ENCODE data around the gene AGA. TPM values are rescaled to one million over a fixed set of nuclear protein-coding genes. Genes with fewer than 3 reads are reported as not detected.

AGA gene
- total RNA-seq, 2 donors from 2014 or later = 21.8 to 34.1 TPM

DNA sequence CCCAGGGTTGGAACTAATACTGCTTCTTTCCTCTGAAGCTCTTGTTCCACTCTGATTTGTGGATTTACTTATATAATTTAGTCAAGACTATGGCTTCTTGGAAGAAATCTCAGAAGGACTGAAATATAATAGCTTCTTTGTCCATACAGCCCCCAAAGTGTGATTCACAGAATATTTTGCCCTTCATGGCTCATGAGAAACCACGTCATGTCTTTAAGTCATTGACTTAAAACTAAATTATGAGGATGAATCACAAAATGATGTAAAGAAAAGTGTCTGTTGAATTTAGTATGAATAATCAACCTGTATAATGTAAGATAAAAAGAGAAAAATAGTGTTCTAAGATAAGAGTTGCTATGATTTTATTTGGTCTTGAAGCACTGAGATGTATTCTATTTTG lies 43.3 kb upstream of the AGA start:
- TF ChIP-seq, protein P1, sequence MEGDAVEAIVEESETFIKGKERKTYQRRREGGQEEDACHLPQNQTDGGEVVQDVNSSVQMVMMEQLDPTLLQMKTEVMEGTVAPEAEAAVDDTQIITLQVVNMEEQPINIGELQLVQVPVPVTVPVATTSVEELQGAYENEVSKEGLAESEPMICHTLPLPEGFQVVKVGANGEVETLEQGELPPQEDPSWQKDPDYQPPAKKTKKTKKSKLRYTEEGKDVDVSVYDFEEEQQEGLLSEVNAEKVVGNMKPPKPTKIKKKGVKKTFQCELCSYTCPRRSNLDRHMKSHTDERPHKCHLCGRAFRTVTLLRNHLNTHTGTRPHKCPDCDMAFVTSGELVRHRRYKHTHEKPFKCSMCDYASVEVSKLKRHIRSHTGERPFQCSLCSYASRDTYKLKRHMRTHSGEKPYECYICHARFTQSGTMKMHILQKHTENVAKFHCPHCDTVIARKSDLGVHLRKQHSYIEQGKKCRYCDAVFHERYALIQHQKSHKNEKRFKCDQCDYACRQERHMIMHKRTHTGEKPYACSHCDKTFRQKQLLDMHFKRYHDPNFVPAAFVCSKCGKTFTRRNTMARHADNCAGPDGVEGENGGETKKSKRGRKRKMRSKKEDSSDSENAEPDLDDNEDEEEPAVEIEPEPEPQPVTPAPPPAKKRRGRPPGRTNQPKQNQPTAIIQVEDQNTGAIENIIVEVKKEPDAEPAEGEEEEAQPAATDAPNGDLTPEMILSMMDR (IDR thresholded peaks at IDR 0.05) = no peak
- Histone ChIP-seq H3K36me3 (no peaks in the 10 kb centered on the region), H3K27me3 (replicated peaks; ENCODE audit: insufficient read depth) (no peaks in the 10 kb centered on the region), H3K4me1 (ENCODE audit: control insufficient read depth in 1 of 2, low read depth in 2 of 2) (no peaks in the 10 kb centered on the region), H3K27ac (no peak overlapping the region), H3K4me3 (no peak overlapping the region), H3K9me3 (no peaks in the 10 kb centered on the region)
- no peak for DNase-seq (ENCODE audit: low spot score)
- ATAC-seq (ENCODE audit: insufficient number of reproducible peaks, low FRiP score, low read depth) = no peak

DNA sequence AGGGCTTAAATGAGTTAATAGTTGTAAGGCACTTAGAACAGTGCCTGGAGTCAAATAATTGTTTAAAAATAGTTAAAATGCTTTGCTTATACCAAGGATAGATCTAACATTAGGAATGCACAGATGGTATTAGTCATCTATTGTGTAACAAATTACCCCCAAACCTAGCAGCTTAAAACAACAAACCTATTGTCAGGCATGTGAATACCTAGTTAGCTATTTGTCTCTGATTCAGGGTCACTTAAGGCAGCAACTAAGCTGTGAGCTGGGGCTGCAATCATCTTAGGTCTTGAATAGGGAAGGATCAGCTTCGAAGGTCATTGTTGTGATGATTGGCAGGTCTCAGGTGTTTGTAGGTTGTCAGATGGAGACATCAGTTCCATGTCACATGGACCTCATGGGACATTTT lies 42.4 kb upstream of the AGA start:
- Histone ChIP-seq H3K4me3 (no peak overlapping the region), H3K27me3 (replicated peaks; ENCODE audit: insufficient read depth) (no peaks in the 10 kb centered on the region), H3K9me3 (no peaks in the 10 kb centered on the region), H3K36me3 (no peaks in the 10 kb centered on the region), H3K4me1 (ENCODE audit: control insufficient read depth in 1 of 2, low read depth in 2 of 2) (no peaks in the 10 kb centered on the region), H3K27ac (no peak overlapping the region)
- DNase-seq (ENCODE audit: low spot score) = no peak
- TF ChIP-seq, protein P1 (IDR thresholded peaks at IDR 0.05) = no peak
- no peak for ATAC-seq (ENCODE audit: insufficient number of reproducible peaks, low FRiP score, low read depth)

DNA sequence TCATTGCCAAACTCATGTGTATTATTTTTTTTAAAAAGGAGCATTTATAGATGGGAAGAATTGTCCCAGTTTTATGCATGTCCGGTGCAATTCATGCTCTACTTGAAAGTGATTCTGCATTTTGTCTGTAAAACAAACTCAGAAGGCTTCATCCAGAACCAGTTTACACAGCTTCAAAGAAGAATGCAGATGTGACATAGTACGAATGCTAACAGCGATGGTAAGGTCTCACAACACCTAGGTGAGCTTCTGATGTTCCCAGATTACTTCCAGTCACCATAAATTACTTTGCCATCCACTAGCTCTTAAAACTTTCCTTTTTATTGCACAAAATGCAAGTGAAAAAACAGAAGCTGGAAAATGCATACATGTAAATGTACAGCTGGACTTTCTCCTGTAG lies 41.5 kb upstream of the AGA start:
- TF ChIP-seq, protein P1 (IDR thresholded peaks at IDR 0.05) = no peak
- Histone ChIP-seq H3K4me1 (ENCODE audit: control insufficient read depth in 1 of 2, low read depth in 2 of 2) (no peaks in the 10 kb centered on the region), H3K9me3 (no peaks in the 10 kb centered on the region), H3K4me3 (no peak overlapping the region), H3K36me3 (no peaks in the 10 kb centered on the region), H3K27ac (no peak overlapping the region), H3K27me3 (replicated peaks; ENCODE audit: insufficient read depth) (no peaks in the 10 kb centered on the region)
- DNase-seq (ENCODE audit: low spot score) (no peak), ATAC-seq (ENCODE audit: insufficient number of reproducible peaks, low FRiP score, low read depth) (no peak)

DNA sequence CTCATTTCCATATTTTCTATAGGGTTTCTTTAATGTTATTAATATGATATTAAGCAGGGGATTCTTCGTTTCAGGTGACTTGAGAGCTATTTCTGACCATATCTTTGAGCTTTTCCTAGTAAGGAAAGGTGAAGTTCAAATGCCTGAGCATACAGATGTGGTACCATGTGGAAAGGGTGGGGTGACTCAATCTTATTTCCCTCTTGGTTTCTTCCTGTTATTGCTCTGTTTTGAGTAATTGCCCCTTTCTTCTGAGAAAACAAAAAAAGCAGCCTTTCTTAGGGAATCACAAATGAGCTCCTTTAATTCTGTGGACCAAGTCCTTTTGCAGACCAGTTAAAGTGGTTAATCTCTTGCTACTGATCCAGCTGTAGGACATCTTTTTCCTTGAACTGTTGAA lies 41.0 kb upstream of the AGA start:
- Histone ChIP-seq H3K27ac (no peak overlapping the region), H3K27me3 (replicated peaks; ENCODE audit: insufficient read depth) (no peaks in the 10 kb centered on the region), H3K4me3 (no peak overlapping the region), H3K36me3 (no peaks in the 10 kb centered on the region), H3K4me1 (ENCODE audit: control insufficient read depth in 1 of 2, low read depth in 2 of 2) (no peaks in the 10 kb centered on the region), H3K9me3 (no peaks in the 10 kb centered on the region)
- DNase-seq (ENCODE audit: low spot score) = no peak
- no peak for ATAC-seq (ENCODE audit: insufficient number of reproducible peaks, low FRiP score, low read depth)
- TF ChIP-seq, protein P1 (IDR thresholded peaks at IDR 0.05) = no peak

DNA sequence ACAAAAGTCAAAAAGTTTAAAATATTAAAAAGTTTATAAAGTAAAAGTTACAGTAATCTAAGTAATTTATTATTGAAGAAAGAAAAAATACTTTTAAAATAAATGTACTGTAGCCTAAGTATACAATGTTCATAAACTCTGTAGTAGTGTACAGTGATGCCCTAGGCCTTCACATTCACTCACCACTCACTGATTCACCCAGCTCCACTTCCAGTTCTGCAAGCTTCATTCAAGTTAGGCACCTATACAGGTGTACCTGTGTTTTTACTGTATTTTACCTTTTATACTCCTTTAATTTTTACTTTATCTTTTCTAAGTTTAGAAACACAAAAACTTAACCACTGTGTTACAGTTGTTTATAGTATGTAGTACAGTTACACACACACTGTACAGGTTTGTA lies 40.1 kb upstream of the AGA start:
- H3K9me3 ChIP-seq = no peaks in the 10 kb centered on the region
- no peak overlapping the region for H3K4me3 ChIP-seq
- no peaks in the 10 kb centered on the region for H3K36me3 ChIP-seq
- TF ChIP-seq, protein P1 (IDR thresholded peaks at IDR 0.05) = no peak
- H3K27me3 ChIP-seq (replicated peaks; ENCODE audit: insufficient read depth) = no peaks in the 10 kb centered on the region
- no peak overlapping the region for H3K27ac ChIP-seq
- DNase-seq (ENCODE audit: low spot score) (no peak), ATAC-seq (ENCODE audit: insufficient number of reproducible peaks, low FRiP score, low read depth) (no peak)
- no peaks in the 10 kb centered on the region for H3K4me1 ChIP-seq (ENCODE audit: control insufficient read depth in 1 of 2, low read depth in 2 of 2)
